Measurements from ENCODE around the gene RGS14.

The RGS14 gene

DNA sequence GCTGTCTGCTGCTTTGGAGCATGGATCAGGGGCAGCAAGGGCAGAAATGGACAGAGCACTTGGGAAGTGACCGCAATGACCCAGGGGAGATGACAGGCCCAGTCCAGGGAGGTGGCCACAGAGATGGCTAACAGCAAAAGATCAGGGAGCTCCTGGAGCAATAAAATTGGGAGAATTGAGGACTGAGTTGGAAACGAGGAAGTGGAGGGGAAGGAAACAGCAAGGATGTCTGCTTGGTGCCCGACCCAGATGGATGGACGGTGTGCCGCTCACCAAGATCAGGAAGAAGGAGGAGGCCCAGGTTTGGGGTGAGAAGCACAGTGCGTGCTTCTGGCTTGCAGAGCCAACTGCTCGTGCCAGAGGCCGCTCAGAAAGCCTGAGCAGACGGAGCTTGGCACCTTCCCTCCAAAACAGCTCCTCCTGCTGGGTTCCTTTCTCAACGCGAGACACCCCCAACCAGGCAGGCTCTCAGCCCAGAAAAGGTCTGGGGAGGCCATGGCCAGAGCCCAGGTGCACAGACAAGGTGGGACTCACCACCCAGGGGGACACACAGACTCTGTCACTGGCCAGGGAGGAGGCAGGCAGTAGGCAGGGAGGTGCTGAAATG, 24.8 kb downstream of the RGS14 start:
- no peaks in the 10 kb centered on the region for H3K36me3 ChIP-seq (ENCODE audit: insufficient read depth, low read length)
- no peak overlapping the region for H3K4me3 ChIP-seq
- TF ChIP-seq POLR2AphosphoS5 (IDR thresholded peaks at IDR 0.05; ENCODE audit: borderline replicate concordance, low read depth, low read length) (no peak), EZH2 (IDR thresholded peaks at IDR 0.05) (no peak), FOXP2 (optimal IDR thresholded peaks at IDR 0.05; ENCODE audit: control extremely low read depth, extremely low read length, insufficient read depth) (no peak)
- H3K27ac ChIP-seq = no peak overlapping the region
- H3K9ac ChIP-seq (ENCODE audit: insufficient read length) = no peak overlapping the region
- DNase-seq (ENCODE audit: low read depth, low spot score) = no peak
- H3K9me3 ChIP-seq (ENCODE audit: low read depth, low read length) = no peaks in the 10 kb centered on the region

- no peak overlapping the region for H3K9ac ChIP-seq (ENCODE audit: insufficient read length)
- no peaks in the 10 kb centered on the region for H3K36me3 ChIP-seq (ENCODE audit: insufficient read depth, low read length)
- no peak for DNase-seq (ENCODE audit: low read depth, low spot score)
- no peaks in the 10 kb centered on the region for H3K9me3 ChIP-seq (ENCODE audit: low read depth, low read length)
- no peak overlapping the region for H3K27ac ChIP-seq
- no peak for TF ChIP-seq FOXP2 (optimal IDR thresholded peaks at IDR 0.05; ENCODE audit: control extremely low read depth, extremely low read length, insufficient read depth)
- TF ChIP-seq EZH2 (IDR thresholded peaks at IDR 0.05) = no peak
- no peak for TF ChIP-seq POLR2AphosphoS5 (IDR thresholded peaks at IDR 0.05; ENCODE audit: borderline replicate concordance, low read depth, low read length)
- H3K4me3 ChIP-seq = no peak overlapping the region
Measured at GRCh38 chr5:177383181-177383580, 25.5 kb downstream of the RGS14 start.

DNA sequence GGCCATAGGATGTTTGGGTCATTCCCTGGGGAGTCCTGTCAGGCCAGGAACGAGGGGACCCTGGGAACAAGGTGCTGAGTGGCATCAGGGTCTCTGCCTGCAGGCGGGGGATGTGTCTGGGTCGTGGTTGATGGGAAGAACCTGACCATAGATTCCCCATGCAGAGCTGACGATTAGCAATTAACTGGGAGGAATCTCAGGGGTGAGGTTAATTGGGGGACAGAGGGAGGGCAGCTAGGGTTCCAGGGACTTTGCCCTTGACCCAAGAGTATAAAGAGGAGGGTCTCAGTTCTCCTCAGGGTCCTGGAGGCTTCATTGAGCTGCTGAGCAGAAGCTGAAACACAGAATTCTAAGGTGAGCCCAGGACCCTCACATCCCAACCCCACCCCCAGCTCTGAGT, 26.4 kb downstream of the RGS14 start, which contains the start of gene SLC34A1:
TSS of gene SLC34A1 (plus strand) at position 301 of the 400 bp plus-strand sequence. CDS start 1,308 bp downstream, outside the sequence.
- Histone ChIP-seq H3K4me3 (no peak within 1 kb of the TSS), H3K36me3 (ENCODE audit: insufficient read depth, low read length) (no peaks in the 10 kb centered on the region), H3K27ac (no peak within 1 kb of the TSS), H3K9ac (ENCODE audit: insufficient read length) (no peak within 1 kb of the TSS), H3K9me3 (ENCODE audit: low read depth, low read length) (no peaks in the 10 kb centered on the region)
- no peak for DNase-seq (ENCODE audit: low read depth, low spot score)
- TF ChIP-seq FOXP2 (optimal IDR thresholded peaks at IDR 0.05; ENCODE audit: control extremely low read depth, extremely low read length, insufficient read depth) = no peak
- no peak for TF ChIP-seq EZH2 (IDR thresholded peaks at IDR 0.05)
- TF ChIP-seq POLR2AphosphoS5 (IDR thresholded peaks at IDR 0.05; ENCODE audit: borderline replicate concordance, low read depth, low read length) = no peak

- Histone ChIP-seq H3K4me3 (no peak overlapping the region), H3K36me3 (ENCODE audit: insufficient read depth, low read length) (no peaks in the 10 kb centered on the region), H3K9me3 (ENCODE audit: low read depth, low read length) (no peaks in the 10 kb centered on the region), H3K27ac (no peak overlapping the region), H3K9ac (ENCODE audit: insufficient read length) (no peak overlapping the region)
- no peak for DNase-seq (ENCODE audit: low read depth, low spot score)
- TF ChIP-seq FOXP2 (optimal IDR thresholded peaks at IDR 0.05; ENCODE audit: control extremely low read depth, extremely low read length, insufficient read depth) = no peak
- no peak for TF ChIP-seq EZH2 (IDR thresholded peaks at IDR 0.05)
- no peak for TF ChIP-seq POLR2AphosphoS5 (IDR thresholded peaks at IDR 0.05; ENCODE audit: borderline replicate concordance, low read depth, low read length)
Measured at GRCh38 chr5:177385720-177386119, 28.0 kb downstream of the RGS14 start.

- no peak for DNase-seq (ENCODE audit: low read depth, low spot score)
- H3K27ac ChIP-seq = no peak overlapping the region
- no peaks in the 10 kb centered on the region for H3K36me3 ChIP-seq (ENCODE audit: insufficient read depth, low read length)
- H3K4me3 ChIP-seq = no peak overlapping the region
- H3K9me3 ChIP-seq (ENCODE audit: low read depth, low read length) = no peaks in the 10 kb centered on the region
- TF ChIP-seq EZH2 (IDR thresholded peaks at IDR 0.05) (no peak), FOXP2 (optimal IDR thresholded peaks at IDR 0.05; ENCODE audit: control extremely low read depth, extremely low read length, insufficient read depth) (no peak), POLR2AphosphoS5 (IDR thresholded peaks at IDR 0.05; ENCODE audit: borderline replicate concordance, low read depth, low read length) (no peak)
- no peak overlapping the region for H3K9ac ChIP-seq (ENCODE audit: insufficient read length)
Measured at GRCh38 chr5:177386542-177386941, 28.8 kb downstream of the RGS14 start.

- H3K27ac ChIP-seq = no peak overlapping the region
- no peak for DNase-seq (ENCODE audit: low read depth, low spot score)
- no peak overlapping the region for H3K4me3 ChIP-seq
- TF ChIP-seq EZH2 (IDR thresholded peaks at IDR 0.05) (no peak), FOXP2 (optimal IDR thresholded peaks at IDR 0.05; ENCODE audit: control extremely low read depth, extremely low read length, insufficient read depth) (no peak), POLR2AphosphoS5 (IDR thresholded peaks at IDR 0.05; ENCODE audit: borderline replicate concordance, low read depth, low read length) (no peak)
- H3K36me3 ChIP-seq (ENCODE audit: insufficient read depth, low read length) = no peaks in the 10 kb centered on the region
- H3K9ac ChIP-seq (ENCODE audit: insufficient read length) = no peak overlapping the region
- no peaks in the 10 kb centered on the region for H3K9me3 ChIP-seq (ENCODE audit: low read depth, low read length)
Measured at GRCh38 chr5:177387405-177387804, 29.7 kb downstream of the RGS14 start.

- no peak overlapping the region for H3K9ac ChIP-seq (ENCODE audit: insufficient read length)
- no peak overlapping the region for H3K4me3 ChIP-seq
- no peak overlapping the region for H3K27ac ChIP-seq
- TF ChIP-seq POLR2AphosphoS5 (IDR thresholded peaks at IDR 0.05; ENCODE audit: borderline replicate concordance, low read depth, low read length) = no peak
- DNase-seq (ENCODE audit: low read depth, low spot score) = no peak
- no peaks in the 10 kb centered on the region for H3K36me3 ChIP-seq (ENCODE audit: insufficient read depth, low read length)
- H3K9me3 ChIP-seq (ENCODE audit: low read depth, low read length) = no peaks in the 10 kb centered on the region
Measured at GRCh38 chr5:177388521-177389052, 30.9 kb downstream of the RGS14 start.

DNA sequence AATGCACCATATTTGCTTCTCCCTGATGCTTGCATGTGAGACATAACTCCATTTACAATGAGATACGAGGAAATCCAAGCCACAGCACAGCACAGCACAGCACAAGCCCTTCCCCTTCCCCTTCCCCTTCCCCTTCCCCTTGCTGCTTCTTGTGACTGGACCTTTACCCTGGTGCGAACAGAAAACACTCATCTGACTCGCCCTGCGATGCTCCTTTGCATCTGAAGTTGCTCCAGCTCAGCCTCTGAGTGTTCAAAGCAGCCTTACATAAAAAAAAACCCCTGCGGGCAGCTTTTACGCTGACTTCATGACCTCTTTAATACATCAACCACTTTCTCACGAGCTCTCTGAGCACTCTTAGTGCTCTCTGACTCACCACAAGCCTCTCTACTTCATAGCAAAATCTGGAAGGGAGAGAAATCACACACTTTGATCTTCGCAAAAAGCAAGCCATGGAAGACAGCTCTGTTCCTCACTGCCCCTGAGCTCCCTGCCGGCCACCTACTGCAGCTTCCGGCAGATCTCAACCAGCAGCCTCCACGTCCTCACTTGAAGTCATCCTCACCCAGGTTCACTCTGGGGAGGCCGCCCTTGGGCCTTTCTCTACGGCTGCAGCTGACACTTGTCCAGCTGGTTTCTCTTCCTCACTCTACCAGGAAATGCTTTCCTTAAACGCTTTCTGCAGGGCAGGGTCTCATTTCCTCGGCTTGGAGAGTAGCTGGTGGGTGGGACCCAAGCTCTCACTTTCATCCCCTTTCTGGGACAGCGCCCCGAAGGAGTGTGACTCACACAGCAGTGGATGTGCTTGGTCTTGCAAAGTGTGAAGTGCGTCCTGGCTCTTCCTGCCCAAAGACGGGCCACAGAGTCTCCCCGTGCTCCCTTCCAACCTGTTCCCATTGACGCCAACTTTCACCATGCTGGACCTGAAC, 31.8 kb downstream of the RGS14 start:
- no peak overlapping the region for H3K9ac ChIP-seq (ENCODE audit: insufficient read length)
- no peak overlapping the region for H3K4me3 ChIP-seq

More for the DNA sequence above, 31.8 kb downstream of the RGS14 start:
- DNase-seq (ENCODE audit: low read depth, low spot score) = no peak
- H3K27ac ChIP-seq = no peak overlapping the region
- H3K36me3 ChIP-seq (ENCODE audit: insufficient read depth, low read length) = no peaks in the 10 kb centered on the region
- no peaks in the 10 kb centered on the region for H3K9me3 ChIP-seq (ENCODE audit: low read depth, low read length)
- TF ChIP-seq FOXP2 (optimal IDR thresholded peaks at IDR 0.05; ENCODE audit: control extremely low read depth, extremely low read length, insufficient read depth) (no peak), POLR2AphosphoS5 (IDR thresholded peaks at IDR 0.05; ENCODE audit: borderline replicate concordance, low read depth, low read length) (no peak), EZH2 (IDR thresholded peaks at IDR 0.05) (no peak)
